Kidney glomerular epithelial cell (primary cell): ENCODE measurements around the gene C16orf89.
"Not testable (repeated sequence)": the region's sequence is repeated elsewhere in the genome, so short reads cannot be mapped to it uniquely, and the experiment has no call there.

Source experiments
- DNase-seq: peaks from one replicate; lab custom pipeline; 2025; lab: John Stamatoyannopoulos, UW

C16orf89 gene

DNA sequence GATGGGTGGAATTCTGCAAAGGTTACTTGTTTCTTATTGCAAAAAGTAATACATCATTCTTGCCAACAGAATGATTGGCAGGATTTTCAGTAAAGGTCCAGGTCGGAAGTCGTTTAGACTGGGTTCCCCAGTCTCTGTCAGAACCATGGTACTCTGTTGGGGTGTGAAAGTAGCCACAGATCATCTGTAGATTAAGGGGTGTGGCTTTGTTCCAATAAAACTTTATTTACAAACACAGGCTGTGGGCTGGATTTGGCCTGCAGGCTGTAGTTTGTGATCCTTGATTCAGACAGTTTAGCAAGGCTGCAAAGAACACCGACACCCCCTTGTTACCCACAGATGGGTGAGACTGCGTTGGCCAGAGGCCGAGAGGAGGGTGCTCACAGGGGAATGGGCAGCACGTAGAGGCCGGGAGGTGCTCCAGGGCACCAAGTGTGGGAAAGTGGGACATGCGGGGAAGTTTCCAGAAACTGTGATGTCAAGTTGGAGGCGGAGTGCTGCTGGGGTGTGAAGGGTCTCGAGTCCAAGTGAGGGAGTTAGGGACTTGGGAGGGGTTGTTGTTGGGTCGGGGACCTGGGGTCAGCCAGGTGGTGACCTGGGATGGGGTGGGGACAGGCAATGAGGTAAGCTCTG is 18.5 kb upstream of the C16orf89 start:
- DNase-seq = not testable (repeated sequence)

DNA sequence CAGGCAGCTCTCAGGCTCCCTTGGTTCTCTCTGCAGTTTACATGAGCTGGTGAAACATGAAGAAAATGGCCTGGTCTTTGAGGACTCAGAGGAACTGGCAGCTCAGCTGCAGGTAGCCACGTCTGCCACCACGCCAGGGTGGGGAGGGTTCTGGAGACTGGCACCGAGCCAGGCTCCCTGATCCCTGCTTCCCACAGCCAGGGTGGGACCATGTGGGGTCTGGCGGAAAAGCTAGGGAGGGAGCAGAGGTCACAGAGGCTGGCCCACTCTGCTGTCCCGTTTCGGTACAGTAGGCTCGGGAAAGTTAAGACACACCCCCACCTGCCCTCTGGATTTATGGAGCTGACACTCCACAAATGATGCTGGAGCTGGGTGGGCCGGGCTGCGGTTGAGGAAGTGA is 17.9 kb upstream of the C16orf89 start:
- DNase-seq = not testable (repeated sequence)

GRCh38 chr16:5080996-5081395 is 15.2 kb upstream of the C16orf89 start:
- DNase-seq = not testable (repeated sequence)

- not testable (repeated sequence) for DNase-seq
Measured at GRCh38 chr16:5080461-5080860, 14.7 kb upstream of the C16orf89 start.

GRCh38 chr16:5078626-5079025 is 12.9 kb upstream of the C16orf89 start:
- DNase-seq = no peak

DNA sequence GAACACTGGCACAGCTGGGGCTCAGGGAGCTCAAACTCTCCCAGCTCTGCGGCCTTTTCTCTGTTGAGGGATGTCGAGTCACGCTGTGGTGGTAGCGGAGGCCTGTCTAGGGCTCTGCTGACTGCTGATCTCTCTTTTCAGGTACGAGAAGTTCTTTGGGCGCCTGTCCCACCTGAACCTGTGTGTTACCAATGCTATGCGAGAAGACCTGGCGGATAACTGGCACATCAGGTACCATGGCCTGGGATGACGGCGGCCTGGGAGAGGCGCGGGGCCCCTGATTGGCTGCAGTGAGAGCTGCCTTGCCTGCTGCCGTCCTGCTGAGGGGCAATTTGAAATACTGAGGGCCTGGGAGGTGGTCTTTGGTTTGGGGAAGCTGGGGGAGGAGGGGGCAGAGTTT is 11.5 kb upstream of the C16orf89 start:
- DNase-seq = no peak

- no peak for DNase-seq
Measured at GRCh38 chr16:5075637-5076036, 9.9 kb upstream of the C16orf89 start.

DNA sequence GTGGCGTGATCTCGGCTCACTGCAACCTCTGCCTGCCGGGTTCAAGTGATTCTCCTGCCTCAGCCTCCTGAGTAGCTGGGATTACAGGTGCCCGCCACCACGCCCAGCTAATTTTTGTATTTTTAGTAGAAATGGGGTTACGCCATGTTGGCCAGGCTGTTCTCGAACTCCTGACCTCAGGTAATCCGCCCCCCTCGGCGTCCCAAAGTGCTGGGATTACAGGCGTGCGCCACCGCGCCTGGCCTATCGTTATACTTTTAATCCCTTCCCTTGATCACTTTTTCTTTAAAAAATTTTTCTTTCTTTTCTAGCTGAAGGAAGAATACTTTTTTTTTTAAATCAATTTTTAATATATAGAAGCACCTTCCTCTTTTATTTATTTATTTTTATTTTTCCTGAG is 8.0 kb upstream of the C16orf89 start:
- DNase-seq = not testable (repeated sequence)

DNA sequence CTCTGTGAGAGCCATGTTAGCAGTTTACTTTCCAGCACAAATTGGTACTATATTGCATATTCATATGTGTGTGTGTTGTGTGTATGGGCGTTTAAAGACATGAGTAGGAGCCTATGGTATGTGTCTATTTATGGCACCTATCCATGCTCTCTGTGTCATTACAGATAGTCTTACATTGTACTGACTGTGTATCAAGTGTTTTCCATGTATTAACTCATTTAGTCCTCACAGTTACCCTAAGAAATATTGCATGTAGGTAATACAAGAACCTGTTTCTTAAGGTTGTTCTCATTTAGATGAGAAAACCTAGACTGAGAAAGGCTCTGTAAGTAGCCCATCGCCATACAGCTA is 7.5 kb upstream of the C16orf89 start:
- DNase-seq = no peak

DNA sequence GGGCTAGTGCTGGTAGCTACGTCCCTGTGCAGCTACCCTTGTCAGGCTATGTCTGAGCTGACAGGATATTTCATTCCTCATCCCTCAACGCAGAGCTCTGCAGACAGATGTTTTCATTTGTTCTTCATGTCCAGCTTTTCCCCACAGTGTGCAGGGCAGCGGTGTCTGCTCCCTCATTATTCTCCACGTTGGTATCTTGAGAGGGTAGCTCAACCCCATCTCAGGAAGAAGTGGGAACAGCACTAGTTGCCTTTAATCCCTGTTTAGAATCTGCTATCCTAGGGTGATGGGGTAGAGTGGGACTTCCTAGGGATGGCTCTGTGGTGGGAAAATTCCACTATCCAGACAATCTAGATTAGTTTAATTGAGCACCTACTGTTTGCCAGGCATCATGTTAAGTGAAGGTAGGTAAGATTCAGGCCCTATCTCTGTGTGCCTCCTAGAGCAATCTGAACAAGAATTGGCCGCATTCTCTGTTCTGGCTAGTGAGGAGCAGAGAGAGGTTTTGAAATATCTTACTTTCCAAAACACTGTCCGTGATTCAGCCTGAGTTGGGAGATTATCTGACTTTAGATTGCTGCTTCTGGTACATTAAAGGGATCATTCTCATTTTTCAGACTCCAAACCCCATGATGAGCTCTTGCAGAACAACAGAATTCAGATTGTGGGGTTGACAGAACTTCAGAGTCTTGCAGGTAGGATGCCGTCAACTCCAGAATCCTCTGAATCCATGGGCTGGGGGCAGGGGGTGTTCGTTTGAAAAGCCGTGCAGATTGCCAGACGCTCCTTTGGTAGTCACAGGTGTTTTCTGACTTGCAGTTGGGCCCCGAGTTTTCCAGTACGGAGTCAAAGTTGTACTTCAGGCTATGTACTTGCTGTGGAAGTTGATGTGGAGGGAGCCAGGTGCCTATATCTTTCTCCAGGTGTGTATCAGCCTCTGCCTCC is 6.8 kb upstream of the C16orf89 start:
- DNase-seq = no peak

GRCh38 chr16:5071681-5072333 is 6.1 kb upstream of the C16orf89 start, which contains the start of gene ALG1:
Gene ALG1, plus strand, starts transcription at chr16:5071843. Its CDS starts 7 bp downstream, at chr16:5071850.
- peak; percentile 73 for DNase-seq

DNA sequence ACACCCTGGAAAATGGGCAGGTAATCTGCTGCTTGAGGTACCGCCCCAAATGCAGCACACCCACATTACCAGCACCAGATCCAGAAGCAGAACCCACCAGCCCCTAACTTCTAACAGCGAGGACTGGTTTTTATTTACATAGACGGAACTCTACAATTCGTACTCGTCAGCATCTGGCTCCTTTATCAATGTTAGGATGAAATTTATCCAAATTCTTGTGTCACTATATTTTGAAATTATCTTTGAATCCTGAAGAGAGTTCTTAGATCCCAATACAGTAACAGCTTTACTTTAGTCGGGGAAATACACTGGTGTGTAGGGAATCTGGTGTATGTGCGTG is 5.6 kb upstream of the C16orf89 start:
- no peak for DNase-seq

- no peak for DNase-seq
Measured at GRCh38 chr16:5070431-5071186, 4.9 kb upstream of the C16orf89 start.

DNA sequence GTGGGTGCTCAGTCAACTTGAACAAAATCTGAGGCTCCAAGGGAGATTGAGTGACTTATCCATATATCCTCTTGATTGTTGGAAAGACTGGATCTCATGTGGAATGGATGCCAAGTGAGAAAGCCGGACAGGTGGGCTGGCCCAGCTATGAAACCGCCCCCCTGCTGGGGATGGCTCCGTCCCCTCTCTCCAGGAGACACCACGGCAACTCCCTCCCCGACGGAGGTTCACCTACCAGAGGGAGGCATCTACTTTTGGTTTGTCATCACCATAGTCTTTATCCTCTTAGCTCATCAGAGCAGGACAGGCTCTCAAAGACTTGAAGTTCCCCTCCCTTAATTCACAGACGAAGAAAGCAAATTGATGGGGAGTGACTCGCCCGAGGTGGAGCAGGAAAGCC is 4.1 kb upstream of the C16orf89 start:
- no peak for DNase-seq

DNA sequence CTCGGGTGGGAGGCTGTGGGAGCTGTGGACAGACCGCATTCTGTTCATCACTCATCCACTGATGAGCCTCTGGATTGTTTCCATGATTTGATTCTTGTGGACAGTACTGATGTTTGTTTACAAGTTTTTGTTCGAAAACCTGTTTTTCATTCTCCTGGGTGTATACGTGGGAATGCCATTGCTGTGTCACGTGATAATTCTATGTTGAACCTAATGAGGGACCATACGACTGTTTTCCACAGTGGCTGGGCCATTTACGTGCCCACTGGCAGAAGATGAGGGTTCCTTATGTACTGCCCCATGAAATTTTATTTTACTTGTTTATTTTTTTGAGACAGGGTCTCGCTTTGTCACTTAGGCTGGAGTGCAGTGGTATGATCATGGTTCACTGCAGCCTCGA is 3.3 kb upstream of the C16orf89 start:
- DNase-seq = no peak

GRCh38 chr16:5066511-5066910 is 755 bp upstream of the C16orf89 start:
- no peak for DNase-seq

DNA sequence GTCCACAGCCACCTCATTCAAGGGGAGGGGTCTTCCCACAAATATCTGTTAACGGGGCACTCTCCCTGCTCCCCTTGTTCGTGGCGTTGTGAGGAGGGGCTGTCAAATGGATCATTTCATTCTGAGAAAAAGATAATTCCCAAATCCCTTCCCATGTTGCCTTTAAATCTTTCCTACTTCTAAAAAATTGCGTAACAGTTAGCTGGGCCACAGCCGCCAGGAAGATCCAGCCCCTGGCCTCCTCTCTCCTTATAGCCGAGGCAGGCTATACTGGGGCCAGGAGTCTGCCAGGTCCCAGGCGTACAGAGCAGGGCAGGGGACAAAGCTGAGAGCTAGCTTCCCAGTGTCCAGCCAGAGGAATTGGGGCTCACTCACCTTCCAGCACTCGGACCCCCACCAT is 430 bp downstream of the C16orf89 start:
- DNase-seq = no peak

DNA sequence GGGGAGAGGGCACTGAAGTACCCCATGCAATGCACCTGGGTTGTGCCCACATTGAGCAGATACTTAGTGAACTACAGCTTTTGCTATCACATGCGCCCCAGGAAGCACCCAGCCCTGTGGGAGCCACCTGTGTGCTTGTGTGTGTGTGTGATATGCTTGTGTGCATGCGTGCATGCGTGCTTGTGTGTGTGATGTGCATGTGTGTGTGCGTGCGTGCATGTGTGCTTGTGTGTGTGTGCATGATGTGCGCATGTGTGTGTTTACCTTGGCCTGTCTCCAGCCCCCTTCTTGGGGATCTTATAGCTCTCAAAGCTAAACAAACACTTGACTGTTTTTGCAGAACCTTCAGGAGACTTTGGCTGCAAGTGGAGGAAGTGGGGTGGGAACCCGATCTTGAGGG is 841 bp downstream of the C16orf89 start:
- no peak for DNase-seq

DNA sequence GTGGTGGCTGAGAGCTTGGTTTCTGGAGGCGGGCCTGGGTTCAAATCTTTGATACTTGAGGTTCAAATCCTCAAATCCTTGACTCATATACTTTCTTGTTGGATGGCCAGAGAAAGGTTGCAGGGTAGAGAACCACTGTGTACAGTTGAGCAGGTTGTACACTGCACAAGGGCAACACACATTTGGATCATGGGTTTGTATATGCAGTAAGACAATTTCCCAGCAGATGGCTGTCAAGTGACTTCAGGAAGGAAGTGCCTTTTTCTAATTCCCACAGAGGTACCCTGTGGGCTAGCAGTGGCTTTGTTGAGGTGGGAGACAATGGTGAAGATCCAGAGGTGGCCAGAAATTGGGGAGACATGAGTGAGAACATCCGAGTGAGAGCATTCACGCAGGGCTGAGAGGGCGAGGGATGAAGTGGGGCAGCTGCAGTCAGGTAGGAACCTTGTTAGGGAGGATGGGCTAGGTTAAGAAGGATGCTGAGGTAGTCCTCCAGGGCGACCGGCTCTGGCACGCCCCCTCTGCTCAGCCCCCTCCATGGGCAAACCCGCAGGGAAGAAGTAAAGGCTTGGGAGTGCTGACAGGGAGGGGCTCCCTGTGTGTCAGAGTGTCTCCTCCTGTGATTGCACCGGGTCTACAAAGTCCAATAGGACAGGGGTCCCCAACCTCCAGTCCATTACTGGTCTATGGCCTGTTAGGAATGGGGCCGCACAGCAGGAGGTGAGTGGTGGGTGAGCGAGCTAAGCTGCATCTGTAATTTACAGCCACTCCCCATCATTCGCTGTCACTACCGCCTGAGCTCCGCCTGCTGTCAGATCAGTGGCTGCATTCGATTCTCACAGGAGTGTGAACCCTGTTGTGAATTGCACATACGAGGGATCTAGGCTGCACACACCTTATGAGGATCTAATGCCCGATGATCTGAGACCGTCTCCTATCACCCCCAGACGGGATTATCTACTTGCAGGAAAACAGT is 2.7 kb downstream of the C16orf89 start:
- DNase-seq = no peak

DNA sequence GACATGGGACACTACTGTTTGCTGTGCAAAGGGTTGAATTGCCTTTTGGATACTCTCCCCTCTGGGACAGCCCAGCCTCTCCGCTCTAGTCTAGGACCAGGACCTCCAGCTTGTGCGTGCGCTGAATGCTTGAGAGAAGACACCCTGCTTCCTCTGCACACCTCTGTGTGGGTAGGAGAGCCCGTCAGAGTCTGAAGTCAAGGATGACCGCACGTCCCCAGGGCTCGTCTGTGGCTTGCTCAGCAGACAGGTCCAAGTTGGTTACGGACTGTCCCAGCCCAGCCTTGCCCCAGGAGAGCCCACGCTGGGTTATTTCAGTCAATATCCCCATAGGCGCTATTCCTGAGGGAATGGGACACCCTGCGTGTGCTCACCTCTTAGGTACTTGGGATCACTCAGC is 3.7 kb downstream of the C16orf89 start:
- no peak for DNase-seq

GRCh38 chr16:5060073-5060641 is 5.6 kb downstream of the C16orf89 start:
- no peak for DNase-seq
